OCI-LY7 (cell line): ENCODE measurements around the gene SLC22A6.

Source experiments
- CTCF ChIP-seq: fragments of 200-600 bp; sonication (generic); conservative IDR thresholded peaks from 2 replicates; pipeline ENCODE4 v1.5.1; 2014; ENCODE audit warnings: mild to moderate bottlenecking, antibody characterized with exemption, low read length, moderate library complexity, mixed read lengths
- EZH2phosphoT487 ChIP-seq: fragments of 200-600 bp; sonication (generic); IDR thresholded peaks from 2 replicates; pipeline ENCODE4 v1.6.1; 2018; ENCODE audit warnings: low read depth, borderline replicate concordance, mild to moderate bottlenecking, mixed run types, antibody characterized with exemption, low read length, moderate library complexity, mixed read lengths

DNA sequence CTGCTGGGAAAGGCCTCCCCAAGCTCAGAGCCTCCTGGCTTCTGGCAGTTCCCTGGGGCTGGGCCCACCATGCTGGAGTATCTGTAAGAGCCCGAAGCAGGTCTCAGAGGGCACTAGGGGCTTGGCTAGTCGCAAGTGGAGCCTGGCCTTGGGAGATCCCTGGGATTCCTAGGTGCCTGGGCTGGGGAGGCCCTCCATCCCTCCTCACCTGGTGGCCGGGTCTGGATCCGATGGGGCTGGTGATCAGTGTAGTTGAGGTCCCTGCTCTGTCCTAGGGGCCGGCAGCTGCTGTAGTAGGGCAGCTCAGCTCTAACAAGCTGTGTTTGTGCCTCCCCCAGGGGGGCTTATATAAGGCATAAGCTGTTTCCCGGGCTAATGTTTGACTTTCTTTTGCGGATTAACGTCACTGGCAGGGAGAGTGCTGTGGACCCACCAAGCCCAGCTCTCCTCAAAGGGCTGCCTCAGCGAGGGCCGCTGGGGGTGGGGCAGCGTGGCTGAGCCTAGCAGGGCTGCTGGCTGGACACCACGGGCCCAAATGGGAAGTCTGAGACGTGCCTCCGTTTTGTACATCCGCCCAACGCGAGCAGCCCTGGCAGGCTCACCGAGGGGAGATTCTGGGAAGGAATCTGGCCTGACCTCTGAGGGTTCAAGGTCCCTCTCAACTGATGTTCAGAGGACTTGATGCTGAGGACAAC, 30.9 kb upstream of the SLC22A6 start, which contains the start of gene SLC22A8:
- TF ChIP-seq CTCF = no peak
- TF ChIP-seq EZH2phosphoT487 = no peak
